Measurements from ENCODE around the gene TBL1X. TPM values are rescaled to one million over a fixed set of nuclear protein-coding genes. Genes with fewer than 3 reads are reported as not detected.

The TBL1X gene
- total and polyA plus RNA-seq, 2 of the 13 experiments (the other 11 are each of a cell fraction or from before 2014, with no cell fraction given): 17.6 to 19.9 TPM

DNA sequence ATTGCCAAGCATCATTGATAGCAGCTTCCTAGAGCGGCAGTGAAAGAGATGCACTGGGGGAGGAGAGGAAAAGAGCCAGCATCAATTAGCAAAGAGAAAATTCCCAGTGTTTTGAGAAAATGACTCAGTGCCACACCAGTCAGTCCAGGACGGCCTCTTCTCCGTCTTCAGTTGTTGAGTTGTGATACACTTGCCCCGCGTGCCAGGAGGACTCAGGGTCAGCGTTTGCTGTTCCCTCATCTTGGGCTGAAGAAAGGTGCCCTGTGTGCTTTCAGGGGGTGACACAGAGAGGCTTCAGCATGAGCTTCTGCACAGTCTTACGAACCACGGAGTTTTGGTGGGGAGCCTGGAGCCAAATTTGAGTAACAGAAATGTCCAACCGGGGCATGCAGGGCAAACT lies 218.5 kb downstream of the TBL1X start (continued):
- TF ChIP-seq, protein P1, sequence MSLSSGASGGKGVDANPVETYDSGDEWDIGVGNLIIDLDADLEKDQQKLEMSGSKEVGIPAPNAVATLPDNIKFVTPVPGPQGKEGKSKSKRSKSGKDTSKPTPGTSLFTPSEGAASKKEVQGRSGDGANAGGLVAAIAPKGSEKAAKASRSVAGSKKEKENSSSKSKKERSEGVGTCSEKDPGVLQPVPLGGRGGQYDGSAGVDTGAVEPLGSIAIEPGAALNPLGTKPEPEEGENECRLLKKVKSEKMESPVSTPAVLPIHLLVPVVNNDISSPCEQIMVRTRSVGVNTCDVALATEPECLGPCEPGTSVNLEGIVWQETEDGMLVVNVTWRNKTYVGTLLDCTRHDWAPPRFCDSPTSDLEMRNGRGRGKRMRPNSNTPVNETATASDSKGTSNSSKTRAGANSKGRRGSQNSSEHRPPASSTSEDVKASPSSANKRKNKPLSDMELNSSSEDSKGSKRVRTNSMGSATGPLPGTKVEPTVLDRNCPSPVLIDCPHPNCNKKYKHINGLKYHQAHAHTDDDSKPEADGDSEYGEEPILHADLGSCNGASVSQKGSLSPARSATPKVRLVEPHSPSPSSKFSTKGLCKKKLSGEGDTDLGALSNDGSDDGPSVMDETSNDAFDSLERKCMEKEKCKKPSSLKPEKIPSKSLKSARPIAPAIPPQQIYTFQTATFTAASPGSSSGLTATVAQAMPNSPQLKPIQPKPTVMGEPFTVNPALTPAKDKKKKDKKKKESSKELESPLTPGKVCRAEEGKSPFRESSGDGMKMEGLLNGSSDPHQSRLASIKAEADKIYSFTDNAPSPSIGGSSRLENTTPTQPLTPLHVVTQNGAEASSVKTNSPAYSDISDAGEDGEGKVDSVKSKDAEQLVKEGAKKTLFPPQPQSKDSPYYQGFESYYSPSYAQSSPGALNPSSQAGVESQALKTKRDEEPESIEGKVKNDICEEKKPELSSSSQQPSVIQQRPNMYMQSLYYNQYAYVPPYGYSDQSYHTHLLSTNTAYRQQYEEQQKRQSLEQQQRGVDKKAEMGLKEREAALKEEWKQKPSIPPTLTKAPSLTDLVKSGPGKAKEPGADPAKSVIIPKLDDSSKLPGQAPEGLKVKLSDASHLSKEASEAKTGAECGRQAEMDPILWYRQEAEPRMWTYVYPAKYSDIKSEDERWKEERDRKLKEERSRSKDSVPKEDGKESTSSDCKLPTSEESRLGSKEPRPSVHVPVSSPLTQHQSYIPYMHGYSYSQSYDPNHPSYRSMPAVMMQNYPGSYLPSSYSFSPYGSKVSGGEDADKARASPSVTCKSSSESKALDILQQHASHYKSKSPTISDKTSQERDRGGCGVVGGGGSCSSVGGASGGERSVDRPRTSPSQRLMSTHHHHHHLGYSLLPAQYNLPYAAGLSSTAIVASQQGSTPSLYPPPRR (CRISPR knock-in tag; IDR thresholded peaks at IDR 0.05; ENCODE audit: borderline replicate concordance): no peak
- no peak for TF ChIP-seq SOX6 (IDR thresholded peaks at IDR 0.05)
- no peak for TF ChIP-seq SOX6 (CRISPR knock-in tag; IDR thresholded peaks at IDR 0.05)

DNA sequence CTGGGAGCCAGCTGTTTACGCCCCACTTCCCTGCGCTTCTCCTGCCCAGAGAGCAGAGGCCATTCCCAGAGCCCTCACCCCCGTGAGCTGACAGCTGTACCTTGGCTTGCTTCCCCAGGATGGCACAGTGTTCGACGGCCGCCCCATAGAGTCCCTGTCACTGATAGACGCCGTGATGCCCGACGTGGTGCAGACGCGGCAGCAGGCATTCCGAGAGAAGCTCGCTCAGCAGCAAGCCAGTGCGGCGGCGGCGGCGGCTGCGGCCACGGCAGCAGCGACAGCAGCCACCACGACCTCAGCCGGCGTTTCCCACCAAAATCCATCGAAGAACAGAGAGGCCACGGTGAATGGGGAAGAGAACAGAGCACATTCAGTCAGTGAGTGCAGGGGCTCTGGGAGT lies 223.0 kb downstream of the TBL1X start:
- no peaks in the 10 kb centered on the region for H3K27me3 ChIP-seq (ENCODE audit: control insufficient read depth in 1 of 2, insufficient read depth in 2 of 2, low read length in 2 of 2)
- H3K9me3 ChIP-seq (ENCODE audit: low read length): no peaks in the 10 kb centered on the region
- DNase-seq (ENCODE audit: low spot score) (no peak), FAIRE-seq (no peak), ATAC-seq (no peak)
- no peak overlapping the region for H3K9ac ChIP-seq (ENCODE audit: insufficient read depth, low read depth, low read length)
- WGBS (ENCODE audit: low lambda C conversion rate): 98% methylated on average over 17 of the region's 27 CpGs
- no peak overlapping the region for H3K27ac ChIP-seq (ENCODE audit: extremely low read length, insufficient read depth, low read length)
- BruUV-seq (replicated peaks): no TSS peak
- no peaks in the 10 kb centered on the region for H4K20me1 ChIP-seq (ENCODE audit: insufficient read depth, low read length)
- intact Hi-C loops (cut with micrococcal nuclease; ENCODE audit: unreplicated experiment): no loop called here
- H3K79me2 ChIP-seq (ENCODE audit: insufficient read depth, low read length): no peaks in the 10 kb centered on the region
- TF ChIP-seq AGO2 (optimal IDR thresholded peaks at IDR 0.05; ENCODE audit: low read depth, low read length): peak; percentile 57
- TF ChIP-seq ZFP36 (IDR thresholded peaks at IDR 0.05; ENCODE audit: borderline replicate concordance, low read depth, low read length, partially characterized antibody): no peak
- H3K36me3 ChIP-seq (replicated peaks in 1 of 2; ENCODE audit: control insufficient read depth in 1 of 2, insufficient read depth in 2 of 2, low read length in 2 of 2): peaks cover 6 to 29% of the 10 kb centered on the region in 2 experiments
- H3K4me2 ChIP-seq (ENCODE audit: low read depth, low read length): no peak overlapping the region
- H3K4me1 ChIP-seq (ENCODE audit: insufficient read depth, low read length): no peaks in the 10 kb centered on the region
- in situ Hi-C loops (cut with HindIII; ENCODE audit: extremely low pct_ligation_motif_present, low pct_unique_long_range_greater_than_20kb): no loop called here
- no peak overlapping the region for H3K4me3 ChIP-seq (replicated peaks in 1 of 3; ENCODE audit: insufficient read depth in 1 of 3, low read depth in 2 of 3, low read length in 3 of 3)
- POLR2A ChIA-PET: no interaction called here
- CTCF ChIA-PET (ENCODE audit: low intra/inter-chr PET ratio, low total read pairs): no interaction called here
- H2AFZ ChIP-seq (ENCODE audit: low read length): no peak overlapping the region
